Choroid plexus epithelial cell (primary cell): Measurements from ENCODE around the gene LANCL1.
"Not testable (repeated sequence)": the region's sequence is repeated elsewhere in the genome, so short reads cannot be mapped to it uniquely, and the experiment has no call there.

Experiments used
- DNase-seq: peaks from one replicate; pipeline ENCODE4 v3.0.0-alpha.2; 2010; ENCODE audit warnings: low read depth
- H3K4me3 ChIP-seq: 2 replicates; pipeline ENCODE4 v1.5.1; 2011; ENCODE audit warnings: low read depth, mild to moderate bottlenecking, control low read depth, low read length, moderate library complexity
- TF ChIP-seq, protein P1 (sequence below): conservative IDR thresholded peaks from 2 replicates; pipeline ENCODE4 v1.5.1; 2011; ENCODE audit warnings: low read depth, mild to moderate bottlenecking, control low read depth, inconsistent platforms, low read length, moderate library complexity

LANCL1 gene

GRCh38 chr2:210432633-210433032 lies 43.9 kb downstream of the LANCL1 start:
- TF ChIP-seq, protein P1, sequence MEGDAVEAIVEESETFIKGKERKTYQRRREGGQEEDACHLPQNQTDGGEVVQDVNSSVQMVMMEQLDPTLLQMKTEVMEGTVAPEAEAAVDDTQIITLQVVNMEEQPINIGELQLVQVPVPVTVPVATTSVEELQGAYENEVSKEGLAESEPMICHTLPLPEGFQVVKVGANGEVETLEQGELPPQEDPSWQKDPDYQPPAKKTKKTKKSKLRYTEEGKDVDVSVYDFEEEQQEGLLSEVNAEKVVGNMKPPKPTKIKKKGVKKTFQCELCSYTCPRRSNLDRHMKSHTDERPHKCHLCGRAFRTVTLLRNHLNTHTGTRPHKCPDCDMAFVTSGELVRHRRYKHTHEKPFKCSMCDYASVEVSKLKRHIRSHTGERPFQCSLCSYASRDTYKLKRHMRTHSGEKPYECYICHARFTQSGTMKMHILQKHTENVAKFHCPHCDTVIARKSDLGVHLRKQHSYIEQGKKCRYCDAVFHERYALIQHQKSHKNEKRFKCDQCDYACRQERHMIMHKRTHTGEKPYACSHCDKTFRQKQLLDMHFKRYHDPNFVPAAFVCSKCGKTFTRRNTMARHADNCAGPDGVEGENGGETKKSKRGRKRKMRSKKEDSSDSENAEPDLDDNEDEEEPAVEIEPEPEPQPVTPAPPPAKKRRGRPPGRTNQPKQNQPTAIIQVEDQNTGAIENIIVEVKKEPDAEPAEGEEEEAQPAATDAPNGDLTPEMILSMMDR: no peak
- H3K4me3 ChIP-seq: no peak overlapping the region
- DNase-seq: no peak

GRCh38 chr2:210429403-210430137 lies 47.0 kb downstream of the LANCL1 start:
- no peak for DNase-seq
- TF ChIP-seq, protein P1: no peak
- no peak overlapping the region for H3K4me3 ChIP-seq

DNA sequence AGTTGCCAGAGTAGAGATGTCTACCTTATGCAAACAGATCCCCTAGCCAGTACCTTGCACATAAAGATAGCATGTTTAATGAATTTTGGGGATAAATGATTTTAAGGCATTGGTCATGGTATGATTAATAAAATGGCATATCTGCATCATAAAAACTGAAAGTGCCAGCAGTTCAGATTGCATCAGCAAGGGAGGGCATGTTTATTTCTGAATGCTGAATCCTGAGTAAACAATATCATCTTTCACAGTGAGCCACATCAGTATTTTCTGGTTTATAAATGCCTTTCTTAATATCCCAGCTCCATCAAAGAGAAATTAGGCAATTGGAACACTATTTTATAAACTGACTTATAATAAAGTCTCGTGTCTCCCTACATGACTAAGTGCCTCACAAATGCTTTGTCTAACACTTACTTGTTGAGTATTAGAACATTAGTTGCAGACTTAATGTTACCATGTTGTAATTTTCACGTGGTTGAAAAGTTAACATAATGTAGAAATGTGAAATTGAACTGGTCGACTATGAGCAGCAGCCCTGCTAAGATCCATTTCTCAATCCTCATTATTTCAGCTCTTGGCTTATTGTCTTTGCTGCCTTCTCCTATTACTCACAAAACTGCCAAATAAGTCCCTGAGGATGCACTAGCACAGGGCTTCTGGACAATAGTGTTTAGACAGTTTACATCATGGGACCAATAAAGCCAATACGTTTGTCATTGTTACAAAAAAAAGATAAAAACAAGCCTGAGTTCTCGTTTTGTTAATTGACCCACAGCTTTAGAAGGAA lies 48.0 kb downstream of the LANCL1 start:
- no peak overlapping the region for H3K4me3 ChIP-seq
- TF ChIP-seq, protein P1: no peak
- peak; percentile 2 for DNase-seq

- not testable (repeated sequence) for H3K4me3 ChIP-seq, DNase-seq
Observed at GRCh38 chr2:210427309-210427708, 49.2 kb downstream of the LANCL1 start.

- no peak for DNase-seq
- H3K4me3 ChIP-seq: no peak overlapping the region
- TF ChIP-seq, protein P1: no peak
Observed at GRCh38 chr2:210422366-210422765, 54.2 kb downstream of the LANCL1 start.

- peak; percentile 98 for DNase-seq
- TF ChIP-seq, protein P1: peak; percentile 1
Observed at GRCh38 chr2:210421916-210422315, 54.6 kb downstream of the LANCL1 start.

GRCh38 chr2:210412660-210413059 lies 63.9 kb downstream of the LANCL1 start:
- TF ChIP-seq, protein P1: no peak
- H3K4me3 ChIP-seq: no peak overlapping the region
- no peak for DNase-seq

More at GRCh38 chr2:210421916-210422315, 54.6 kb downstream of the LANCL1 start:
- H3K4me3 ChIP-seq: no peak overlapping the region
